Glomerular visceral epithelial cell (primary cell): Measurements from ENCODE around the gene MXI1.

Experiments used
- DNase-seq: peaks from one replicate; pipeline ENCODE4 v3.0.0-alpha.2; 2016; ENCODE audit errors: extremely low spot score

Gene MXI1

DNA sequence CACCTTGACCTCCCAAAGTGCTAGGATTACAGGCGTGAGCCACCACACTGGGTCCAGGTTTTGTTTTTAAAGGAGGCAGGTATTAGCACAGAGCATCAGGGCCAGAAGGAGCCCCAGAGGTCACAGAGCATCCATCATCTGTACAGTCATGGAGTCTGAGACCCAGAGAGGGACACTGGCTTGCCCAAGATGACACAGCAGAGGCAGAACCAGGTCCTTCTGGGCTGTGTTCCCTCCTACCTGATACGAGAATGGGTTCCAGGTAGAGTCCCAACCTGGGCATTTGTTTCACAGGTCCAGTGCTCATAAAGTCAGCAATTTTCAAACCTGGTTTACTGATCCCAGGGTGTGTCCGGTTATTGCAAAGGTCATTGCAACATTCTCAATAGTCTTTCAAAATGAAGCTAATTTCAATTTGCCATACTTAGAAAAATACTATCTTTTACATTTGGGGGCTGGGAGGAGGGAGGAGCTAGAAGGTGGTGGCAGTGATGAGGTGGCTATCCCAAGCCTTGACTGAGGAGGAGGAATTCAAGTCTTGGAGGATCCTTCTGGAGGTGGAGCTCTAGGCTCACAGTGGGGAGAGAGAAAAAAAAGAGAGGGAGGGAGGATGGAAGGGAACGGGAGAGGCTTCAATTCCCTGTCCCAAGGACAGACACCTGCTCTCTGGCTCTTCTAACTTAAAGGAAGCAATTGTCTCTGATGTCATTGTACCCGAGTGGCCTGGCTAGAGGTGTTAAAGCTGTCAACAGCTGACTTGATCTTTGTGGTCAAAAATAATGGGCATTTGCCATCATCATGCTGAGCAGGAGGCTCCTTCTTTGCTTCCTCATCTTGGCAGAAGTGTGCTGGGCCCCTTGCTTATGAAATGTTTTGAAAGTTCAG, 8.1 kb downstream of the MXI1 start:
- no peak for DNase-seq

DNA sequence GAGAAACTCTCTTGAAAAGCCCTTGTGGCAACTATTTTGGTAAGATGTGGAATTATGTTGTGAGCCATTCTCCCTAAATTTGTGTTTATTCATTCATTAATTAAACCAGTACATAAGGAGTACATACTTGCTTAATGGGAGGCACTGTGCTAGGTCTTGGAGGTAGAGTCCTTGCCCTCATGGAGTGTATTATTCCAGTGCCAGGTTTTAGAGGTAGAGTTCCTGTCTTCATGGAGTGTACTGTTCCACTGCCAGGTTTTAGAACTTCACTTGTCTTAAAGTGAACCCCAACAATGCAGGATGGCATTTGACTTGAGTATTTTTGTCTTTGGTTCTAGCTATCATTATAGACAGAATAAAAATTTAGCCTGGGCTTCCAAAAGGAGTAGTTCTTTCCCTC, 8.8 kb downstream of the MXI1 start:
- DNase-seq: no peak

DNA sequence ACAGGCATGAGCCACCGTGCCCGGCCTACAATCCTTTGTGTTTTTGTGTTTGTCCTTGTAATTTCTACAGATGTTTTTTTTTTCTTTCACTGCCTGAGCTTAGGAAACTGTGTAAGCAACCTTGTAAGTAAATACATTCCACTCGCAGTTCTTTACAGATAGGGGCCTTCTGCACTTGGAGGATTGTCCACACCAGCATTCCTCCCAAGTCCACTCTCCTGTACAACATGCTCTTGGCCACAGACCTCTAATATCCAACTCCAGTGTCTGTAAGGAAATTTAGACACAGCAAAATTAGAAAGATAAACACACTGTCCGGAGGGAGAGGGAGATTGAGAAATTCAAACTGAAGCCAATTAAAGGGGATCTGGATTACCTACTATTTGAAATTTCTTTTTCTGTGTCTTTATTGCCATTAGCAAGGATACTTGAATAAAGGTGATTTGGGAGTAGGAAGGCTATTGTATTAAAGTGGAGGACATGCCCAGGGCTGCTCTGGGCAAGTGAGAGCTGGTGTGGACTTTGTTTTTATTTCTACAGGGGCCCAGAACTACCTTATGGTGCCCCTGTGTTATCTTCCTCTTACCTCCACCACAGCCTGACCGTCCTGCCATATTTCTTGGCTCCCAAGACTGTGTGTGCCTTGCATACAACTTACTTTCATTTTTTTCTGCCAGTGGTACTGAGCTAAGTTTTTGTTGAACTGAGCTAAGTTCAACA, 9.7 kb downstream of the MXI1 start:
- no peak for DNase-seq

DNA sequence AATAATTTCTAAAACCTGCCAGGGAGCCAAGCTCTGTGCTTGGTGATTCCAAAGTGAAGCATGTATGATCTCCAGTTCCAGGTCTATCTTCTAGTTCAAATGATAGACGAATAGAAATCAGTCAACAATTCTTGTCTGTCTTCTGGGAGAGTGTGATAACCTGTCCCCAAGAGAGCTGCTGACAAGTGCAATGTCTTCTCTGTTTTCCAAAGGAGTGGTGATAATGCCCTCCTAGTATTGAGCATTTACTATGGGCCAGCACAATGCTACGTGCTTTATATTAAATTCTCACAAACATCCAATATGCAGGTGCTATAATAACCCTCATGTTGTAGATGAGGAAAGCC, 10.2 kb downstream of the MXI1 start:
- DNase-seq: no peak

DNA sequence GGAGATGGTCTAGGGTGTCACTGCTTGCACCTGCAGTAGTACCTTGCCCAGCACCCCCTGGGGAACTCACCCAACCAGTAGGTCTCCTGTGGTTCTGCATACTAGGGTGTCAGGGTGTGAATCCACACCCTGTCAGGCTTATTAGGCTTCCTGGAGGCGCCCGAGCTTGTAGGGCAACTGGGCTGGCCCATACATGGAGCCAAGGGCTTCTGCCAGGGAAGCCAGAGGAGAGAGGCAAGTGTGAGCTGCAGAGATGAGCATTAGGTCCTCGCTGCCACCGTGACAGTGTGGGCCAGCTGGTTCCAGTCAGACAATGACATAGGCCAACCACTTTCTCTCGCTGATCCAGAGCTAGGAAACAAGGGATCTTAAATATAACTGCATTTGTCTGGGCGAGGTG, 11.2 kb downstream of the MXI1 start:
- DNase-seq: no peak

DNA sequence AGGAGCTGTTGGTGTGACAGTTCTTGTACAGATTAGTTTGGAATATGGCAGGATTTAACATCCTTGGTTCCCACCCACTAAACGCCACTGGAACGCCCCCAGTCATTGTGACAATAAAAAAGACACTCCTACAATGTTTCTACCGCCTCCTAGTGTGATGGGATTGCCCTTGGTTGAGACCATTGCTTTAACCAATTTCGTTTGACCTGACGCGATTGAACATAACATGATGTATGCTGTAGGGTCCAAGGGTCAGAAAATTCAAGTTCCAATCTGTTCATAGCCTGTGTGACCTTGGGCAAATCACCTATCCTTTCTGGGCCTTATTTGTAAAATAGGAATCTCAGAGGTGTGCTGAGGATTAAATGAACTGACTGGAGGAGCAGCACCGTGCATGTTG, 12.5 kb downstream of the MXI1 start:
- DNase-seq: no peak

DNA sequence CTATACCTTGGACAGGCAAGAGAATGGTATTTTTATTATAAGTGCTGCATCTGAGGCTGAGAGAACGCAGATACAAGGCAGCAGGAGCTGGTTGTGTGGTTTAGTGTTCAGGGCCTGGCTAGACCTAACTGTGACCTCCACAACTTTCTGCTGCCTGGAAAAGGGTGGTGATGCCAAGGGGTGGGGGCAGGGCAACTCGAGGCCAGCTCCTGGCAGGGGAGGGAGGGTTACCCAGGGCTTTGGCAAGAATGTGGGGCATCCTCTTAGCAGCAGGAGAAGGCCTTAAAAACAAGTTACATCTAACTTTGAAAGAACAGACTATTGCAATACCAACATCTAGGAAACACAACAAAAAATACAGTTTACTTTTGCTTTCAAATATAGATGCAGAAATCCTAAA, 13.0 kb downstream of the MXI1 start:
- DNase-seq: no peak

DNA sequence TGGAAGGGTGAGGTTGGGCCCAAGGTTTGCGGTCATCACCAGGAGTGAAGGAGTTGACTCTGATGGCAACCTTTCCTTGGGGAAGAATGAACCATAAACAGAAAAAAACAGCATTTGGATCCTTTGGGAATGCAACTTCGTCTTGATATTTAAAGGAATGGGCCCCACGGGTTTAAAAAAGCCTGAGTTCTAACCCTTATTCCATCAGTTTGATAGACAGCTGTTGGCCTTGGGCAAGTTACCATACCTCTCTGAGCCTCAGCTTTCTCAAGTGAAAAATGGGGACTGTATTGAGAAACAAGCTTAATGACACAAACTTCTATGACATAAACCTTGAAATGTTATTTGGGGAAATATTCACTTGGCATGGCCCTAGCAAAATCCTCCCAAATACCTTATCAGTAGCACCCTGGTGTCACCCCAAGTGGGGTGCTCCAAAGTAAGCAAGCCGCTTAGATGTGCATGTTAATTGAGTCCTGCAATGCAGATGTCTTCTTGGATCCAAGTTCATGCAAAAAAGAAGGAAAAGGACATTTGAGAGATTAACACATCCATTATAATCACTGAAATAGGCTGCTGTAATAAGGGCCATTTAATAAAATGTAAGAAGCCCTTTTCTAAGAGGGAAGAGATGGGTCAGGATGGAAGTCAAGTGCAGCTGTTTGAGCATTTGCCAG, 13.8 kb downstream of the MXI1 start:
- no peak for DNase-seq

DNA sequence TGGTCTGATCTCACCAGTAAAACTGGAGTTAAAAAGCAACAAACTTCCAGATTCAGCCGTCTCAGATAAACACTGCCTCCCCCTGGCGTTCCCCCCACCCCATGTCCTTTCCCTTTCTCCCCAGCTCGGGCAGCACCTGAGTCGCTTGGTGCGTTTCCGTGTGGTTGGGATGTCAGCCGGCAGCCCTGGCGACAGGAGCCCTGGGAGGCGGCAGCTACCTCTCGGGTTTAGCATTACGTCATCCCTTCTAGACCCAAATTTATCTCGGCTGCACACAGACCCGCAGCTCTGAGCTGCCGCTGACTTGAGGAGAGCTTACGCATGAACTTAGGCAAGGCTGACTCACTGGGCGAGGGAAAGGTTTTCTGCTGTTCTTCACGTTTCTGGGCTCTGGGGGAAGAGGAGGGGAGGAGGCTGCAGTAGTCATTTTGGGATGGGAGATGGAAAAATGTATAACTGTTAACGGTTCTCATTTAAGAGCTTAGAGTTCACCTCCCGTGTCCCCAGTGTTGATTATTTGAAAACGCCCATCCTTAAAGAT, 14.4 kb downstream of the MXI1 start:
- DNase-seq: peak; percentile 91

DNA sequence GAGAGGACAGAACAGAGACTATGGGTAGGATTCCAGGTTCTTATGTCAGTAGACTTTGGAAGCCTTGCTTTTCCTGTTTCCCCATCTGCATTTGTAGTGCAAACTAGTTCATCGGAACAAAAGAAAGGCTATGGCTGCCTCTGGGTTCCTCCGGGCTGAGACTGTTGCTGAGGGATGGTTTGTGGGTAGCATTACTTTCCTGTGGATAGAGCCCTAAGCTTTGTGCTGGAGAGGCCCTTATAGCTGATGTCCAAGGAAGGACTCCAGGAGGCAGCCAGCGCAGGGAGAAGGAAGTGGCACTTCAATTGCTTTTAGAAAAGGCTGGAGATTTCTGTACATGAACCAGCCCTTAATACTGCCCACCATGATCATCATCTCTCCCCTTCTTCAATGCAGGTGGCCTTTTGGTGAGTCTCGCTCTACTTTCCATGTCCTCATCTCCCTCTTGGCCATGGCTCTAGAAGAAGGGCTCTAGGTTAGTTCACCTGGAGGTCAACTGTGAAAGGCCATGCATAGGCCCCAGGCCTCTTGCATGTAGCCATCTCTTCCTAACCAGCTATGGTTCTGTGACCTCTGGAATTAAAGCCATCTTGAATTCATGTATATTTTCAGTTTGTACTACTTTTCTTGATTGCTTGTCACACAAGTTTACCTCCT, 15.4 kb downstream of the MXI1 start:
- no peak for DNase-seq

DNA sequence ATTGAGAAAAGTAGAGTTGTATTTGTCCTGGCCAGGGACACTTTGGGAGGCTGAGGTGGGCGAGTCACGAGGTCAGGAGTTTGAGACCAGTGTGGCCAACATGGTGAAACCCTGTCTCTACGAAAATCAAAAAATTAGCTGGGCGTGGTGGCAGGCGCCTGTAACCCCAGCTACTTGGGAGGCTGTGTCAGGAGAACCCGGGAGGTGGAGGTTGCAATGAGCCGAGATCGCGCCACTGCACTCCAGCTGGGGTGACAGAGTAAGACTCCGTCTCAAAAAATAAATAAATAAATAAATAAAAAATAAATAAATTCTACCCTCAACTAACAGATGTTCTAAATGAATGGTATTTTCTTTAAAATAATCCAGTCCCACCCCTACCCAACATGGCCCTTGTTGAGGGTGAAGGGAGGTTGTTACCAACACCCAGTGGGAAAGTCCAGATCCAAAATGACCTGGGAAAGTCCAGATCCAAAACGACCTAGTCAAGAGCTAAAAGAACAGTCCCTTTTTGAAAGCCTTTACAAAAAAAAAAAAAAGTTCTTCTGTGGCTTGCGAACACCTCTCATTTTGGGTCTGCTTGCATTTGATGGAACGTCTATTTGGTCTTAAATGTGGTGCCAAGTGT, 16.0 kb downstream of the MXI1 start:
- no peak for DNase-seq

DNA sequence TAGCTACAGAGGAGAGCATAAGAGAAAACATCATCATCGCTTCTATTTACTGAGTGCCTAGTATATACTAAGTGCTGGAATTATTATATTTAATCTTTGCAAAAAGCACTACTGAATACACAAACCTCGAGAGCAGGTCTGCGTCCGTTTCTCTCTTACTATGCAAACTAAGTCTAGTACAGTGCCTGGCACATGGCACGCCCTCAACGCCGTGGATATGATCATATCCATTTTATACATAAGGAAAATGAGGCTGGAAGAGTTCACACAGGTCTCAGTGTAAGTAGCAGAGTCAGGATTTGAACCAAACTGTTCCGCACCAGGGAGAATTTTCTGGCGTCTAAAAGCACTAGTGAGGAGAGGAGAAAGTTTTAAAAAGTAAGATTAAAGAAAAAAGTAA, 17.6 kb downstream of the MXI1 start:
- DNase-seq: no peak

DNA sequence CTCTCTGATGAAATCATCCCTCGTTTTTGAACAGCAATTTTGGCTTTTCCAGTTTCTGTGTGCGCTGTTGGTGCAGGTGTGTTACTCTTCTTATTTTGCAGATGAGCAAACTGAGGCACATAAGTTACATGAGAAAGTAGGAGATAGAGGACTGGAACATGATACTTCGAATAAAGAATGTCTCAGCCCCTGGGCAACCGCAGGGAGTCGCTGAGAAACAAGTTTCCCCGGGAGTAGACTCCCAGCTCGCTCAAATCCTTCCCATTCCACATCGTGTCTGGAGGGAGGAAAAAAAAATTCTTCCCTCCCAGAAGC, 18.0 kb downstream of the MXI1 start:
- no peak for DNase-seq

DNA sequence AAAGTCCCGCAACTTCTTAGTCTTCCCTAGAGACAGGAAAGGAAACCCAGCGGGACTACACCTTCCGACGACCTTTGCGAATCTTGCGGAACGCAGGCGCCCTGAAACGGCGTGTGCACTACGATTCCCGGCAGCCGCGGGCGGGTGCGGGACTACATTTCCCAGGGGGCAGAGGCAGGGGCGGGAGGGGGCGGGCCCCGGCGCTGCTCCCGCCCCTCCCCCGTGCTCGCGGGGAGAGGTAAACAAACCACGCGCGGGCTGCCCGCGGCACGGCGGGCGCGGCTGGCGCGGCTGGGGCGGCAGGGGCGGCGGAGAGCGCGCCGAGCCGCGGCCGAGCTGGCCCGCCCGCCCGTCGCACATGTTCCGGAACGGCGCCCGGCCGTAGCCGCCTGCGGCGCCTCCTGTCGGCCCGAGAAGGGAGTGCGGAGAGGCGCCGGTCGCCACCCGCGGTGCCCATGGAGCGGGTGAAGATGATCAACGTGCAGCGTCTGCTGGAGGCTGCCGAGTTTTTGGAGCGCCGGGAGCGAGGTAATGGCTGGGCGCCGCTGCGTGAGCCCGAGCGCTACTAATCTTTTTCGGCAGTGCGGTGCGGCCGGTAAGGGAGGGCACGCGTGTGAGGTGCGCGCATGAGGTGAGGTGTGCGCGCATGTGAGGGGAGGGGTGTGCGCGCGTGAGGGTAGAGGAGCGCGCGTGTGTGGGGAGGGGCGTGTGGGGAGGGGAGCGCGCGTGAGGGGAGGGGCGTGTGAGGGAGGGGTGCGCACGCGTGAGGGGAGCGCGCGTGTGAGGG, 18.5 kb downstream of the MXI1 start:
- DNase-seq: peak; percentile 95

DNA sequence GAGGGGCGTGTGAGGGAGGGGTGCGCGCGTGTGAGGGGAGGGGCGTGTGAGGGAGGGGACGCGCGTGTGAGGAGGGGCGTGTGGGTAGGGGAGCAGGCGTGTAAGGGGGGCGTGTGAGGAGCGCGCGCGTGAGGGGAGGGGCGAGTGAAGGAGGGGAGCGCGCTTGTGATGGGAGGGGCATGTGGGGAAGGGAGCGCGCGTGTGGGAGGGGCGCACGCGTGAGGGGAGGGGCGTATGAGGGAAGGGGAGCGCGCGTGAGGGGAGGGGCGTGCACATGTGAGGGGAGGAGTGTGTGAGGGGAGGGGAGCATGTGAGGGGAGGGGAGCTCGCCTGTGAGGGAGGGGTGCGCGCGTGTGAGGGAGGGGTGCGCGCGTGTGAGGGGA, 19.1 kb downstream of the MXI1 start:
- peak; percentile 93 for DNase-seq

DNA sequence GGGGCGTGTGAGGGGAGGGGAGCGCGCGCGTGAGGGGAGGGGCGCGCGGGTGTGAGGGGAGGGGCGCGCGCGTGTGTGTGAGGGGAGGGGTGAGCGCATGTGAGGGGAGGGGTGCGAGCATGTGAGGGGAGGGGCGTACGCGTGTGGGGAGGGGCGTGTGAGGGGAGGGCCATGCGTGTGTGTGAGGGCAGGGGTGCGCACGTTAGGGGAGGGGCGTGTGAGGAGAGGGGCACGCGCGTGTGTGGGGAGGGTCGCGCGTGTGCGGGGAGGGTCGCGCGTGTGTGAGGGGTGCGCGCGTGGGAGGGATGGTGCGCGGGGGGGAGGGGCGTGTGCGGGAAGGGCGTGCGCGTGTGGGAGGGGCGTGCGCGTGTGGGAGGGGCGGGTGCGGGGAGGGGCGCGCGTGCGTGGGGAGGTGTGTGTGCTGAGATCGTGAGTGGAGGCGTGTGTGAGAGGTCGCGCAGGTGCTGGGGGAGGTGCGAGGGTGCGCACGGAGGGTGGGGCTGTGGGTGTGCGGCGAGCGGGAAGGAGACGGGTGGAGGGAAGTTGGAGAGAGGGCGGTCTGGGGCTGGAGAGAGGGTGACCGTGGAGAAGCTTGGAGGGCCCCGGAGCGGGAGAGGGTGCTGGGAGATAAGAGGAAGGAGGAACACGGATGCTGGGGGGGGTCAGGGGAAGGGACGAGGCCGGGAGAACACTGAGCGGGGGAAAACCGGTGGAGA, 19.7 kb downstream of the MXI1 start:
- peak; percentile 67 for DNase-seq

DNA sequence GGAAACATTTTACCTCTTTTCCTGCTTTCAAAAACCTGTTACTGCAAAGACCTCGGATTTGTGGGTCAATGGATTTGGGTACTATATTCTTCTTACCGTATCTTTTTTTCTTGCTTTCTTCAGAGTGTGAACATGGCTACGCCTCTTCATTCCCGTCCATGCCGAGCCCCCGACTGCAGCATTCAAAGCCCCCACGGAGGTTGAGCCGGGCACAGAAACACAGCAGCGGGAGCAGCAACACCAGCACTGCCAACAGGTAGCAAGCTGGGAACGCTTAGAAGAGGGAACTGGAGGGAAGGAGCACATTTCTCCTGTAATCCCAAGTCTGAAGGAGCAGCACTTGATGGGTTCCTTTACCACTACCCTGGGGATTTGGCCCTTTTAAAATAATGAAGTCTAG, 20.7 kb downstream of the MXI1 start:
- no peak for DNase-seq

DNA sequence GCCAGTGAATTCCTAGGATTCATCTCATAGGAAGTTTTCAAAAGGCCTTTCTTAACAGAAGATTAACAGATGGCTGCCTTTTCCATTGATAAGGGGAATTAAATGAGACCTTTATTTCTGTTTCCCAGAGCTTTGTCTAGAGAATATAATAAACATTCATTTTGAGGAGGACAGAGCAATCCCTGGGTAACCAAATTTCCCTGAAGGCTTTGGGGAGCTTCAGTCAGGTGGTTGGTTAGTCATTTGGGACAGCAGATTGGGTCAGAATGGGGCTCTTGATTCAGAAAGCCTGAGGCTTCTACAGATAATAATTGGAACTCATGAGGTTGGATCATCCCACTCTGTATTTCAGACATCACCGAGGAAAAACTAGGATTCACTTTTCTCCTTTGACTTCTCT, 21.8 kb downstream of the MXI1 start:
- no peak for DNase-seq

DNA sequence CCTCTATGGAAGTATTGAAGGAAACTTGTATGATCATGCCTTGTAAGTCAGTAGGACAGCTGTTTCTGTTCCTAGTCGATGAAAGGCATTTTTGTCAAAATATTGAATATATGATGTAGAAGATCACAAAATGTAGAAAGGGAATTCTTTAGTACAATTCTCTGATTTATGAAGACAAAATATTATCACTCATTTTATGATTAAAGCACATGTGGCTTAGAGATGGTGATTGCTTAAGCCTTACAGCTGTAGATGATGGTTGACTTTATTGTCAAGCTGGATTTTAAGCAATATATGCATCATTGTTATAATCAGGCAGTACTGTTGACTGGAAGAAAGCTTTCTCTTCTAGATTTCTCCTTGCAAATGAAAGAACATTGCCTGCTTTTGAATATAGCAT, 26.4 kb downstream of the MXI1 start:
- DNase-seq: no peak

DNA sequence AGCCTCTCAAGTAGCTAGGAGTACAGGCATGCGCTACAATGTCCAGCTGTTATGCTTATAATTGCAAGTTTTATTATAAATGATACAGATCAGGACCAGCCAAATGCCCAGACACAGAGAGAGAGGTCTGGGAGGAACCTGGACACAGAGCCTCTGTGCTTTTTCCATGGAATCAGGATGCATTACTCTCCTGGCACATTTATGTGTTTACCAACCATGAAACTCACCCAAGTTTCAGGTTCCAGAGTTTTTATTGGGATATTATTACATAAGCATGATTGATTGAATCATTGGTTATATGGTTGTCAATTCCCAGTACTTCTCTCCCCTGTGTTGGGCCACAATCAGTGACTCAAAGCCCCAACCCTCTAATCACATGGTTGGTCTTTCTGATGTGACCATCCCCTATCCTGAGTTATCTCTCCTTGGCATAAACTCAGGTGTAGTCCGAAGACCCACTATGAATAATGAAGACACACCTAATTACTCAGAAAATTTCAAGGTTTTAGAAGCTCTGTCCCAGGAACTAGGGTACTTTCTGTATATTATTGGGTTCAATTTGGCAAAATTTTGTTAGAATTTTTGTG, 30.6 kb downstream of the MXI1 start:
- no peak for DNase-seq
